ENCODE data around the gene AKAP13. TPM values are rescaled to one million over a fixed set of nuclear protein-coding genes. Genes with fewer than 3 reads are reported as not detected.

The AKAP13 gene
- total RNA-seq, 1 experiment from 2014 or later, result 54.5 TPM

DNA sequence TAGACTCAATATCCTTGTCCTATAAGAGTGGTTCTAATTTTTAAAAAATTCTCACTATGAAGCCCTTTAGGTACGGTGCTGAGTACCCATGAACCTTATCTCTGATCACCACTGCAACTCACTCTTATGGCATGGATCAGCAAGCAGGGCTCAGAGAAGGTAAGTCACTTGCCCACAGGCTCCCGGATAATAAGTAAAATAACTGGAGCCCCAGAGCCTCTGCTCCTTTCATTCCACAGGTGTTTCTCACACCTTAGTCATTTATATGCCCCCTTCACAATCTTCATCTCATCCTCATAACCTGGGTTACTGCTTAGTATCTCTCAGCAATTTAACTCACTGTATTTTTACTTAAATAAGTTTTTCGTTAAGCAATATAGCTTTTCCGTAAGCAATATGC is 28.4 kb upstream of the AKAP13 start:
- Histone ChIP-seq H3K4me3 (ENCODE audit: low read depth, low read length, poor library complexity, severe bottlenecking) (no peak overlapping the region), H3K9me3 (ENCODE audit: low read depth, low read length, poor library complexity, severe bottlenecking) (no peaks in the 10 kb centered on the region), H3K4me1 (ENCODE audit: insufficient read depth, low read length, poor library complexity, severe bottlenecking) (peaks cover 6% of the 10 kb centered on the region), H3K36me3 (ENCODE audit: insufficient read depth, low read length, poor library complexity, severe bottlenecking) (no peaks in the 10 kb centered on the region), H3K27me3 (replicated peaks; ENCODE audit: insufficient read depth, low read depth, low read length, poor library complexity) (no peaks in the 10 kb centered on the region), H3K27ac (ENCODE audit: low read depth, low read length, poor library complexity, severe bottlenecking) (no peak overlapping the region)
- ChIA-PET CTCF (no interaction called here), POLR2A (ENCODE audit: low non-redundant PET) (no interaction called here)
- no TSS peak for BruUV-seq (replicated peaks)
- intact Hi-C loops (cut with micrococcal nuclease; ENCODE audit: unreplicated experiment), result no loop called here
- no peak for TF ChIP-seq EZH2 (IDR thresholded peaks at IDR 0.05; ENCODE audit: borderline replicate concordance, low read depth, low read length, poor library complexity, severe bottlenecking)
- TF ChIP-seq, protein P1, sequence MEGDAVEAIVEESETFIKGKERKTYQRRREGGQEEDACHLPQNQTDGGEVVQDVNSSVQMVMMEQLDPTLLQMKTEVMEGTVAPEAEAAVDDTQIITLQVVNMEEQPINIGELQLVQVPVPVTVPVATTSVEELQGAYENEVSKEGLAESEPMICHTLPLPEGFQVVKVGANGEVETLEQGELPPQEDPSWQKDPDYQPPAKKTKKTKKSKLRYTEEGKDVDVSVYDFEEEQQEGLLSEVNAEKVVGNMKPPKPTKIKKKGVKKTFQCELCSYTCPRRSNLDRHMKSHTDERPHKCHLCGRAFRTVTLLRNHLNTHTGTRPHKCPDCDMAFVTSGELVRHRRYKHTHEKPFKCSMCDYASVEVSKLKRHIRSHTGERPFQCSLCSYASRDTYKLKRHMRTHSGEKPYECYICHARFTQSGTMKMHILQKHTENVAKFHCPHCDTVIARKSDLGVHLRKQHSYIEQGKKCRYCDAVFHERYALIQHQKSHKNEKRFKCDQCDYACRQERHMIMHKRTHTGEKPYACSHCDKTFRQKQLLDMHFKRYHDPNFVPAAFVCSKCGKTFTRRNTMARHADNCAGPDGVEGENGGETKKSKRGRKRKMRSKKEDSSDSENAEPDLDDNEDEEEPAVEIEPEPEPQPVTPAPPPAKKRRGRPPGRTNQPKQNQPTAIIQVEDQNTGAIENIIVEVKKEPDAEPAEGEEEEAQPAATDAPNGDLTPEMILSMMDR (conservative IDR thresholded peaks at IDR 0.05; ENCODE audit: low read depth, low read length), result no peak
- no peak for DNase-seq (ENCODE audit: low spot score)

DNA sequence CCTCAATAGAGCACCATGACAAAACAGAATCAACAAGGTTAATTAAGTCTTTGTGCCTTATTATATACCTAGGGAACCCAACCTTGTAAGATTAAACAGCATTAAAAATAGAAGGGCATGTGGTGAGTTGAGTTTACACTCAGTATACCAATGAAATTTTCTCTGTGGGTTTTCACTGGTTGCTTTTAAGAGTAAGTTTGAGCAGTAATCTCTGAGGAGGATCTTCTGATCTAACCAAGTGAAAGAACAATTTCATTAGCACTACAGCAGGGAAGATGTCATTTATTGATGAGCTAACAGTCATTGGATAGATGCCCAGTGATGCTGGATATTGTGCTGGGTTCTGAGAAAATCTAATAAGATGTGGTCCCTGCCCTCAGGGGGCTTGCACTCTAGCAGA is 26.9 kb upstream of the AKAP13 start:
- TF ChIP-seq, protein P1 (conservative IDR thresholded peaks at IDR 0.05; ENCODE audit: low read depth, low read length), result no peak
- TF ChIP-seq EZH2 (IDR thresholded peaks at IDR 0.05; ENCODE audit: borderline replicate concordance, low read depth, low read length, poor library complexity, severe bottlenecking), result no peak
- BruUV-seq (replicated peaks), result no TSS peak
- CTCF ChIA-PET, result no interaction called here

DNA sequence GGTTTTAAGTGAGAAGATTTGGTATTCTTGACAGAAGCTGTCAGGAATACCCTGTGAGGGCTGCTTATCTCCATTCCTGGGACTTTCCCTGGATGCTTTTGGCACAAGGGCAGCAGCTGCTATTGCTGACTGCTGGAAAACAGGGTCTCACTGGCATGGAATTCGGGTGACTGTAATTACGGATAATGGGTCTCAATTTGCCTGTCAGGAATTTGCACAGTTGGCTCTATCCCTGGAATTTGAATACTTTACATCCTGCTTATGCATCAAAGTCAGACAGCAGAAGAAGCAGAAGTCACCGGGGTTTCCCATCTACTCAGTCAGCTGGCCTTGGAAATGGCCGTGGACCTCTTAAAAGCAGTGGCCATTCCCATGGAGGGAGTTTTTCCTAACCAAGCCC is 25.9 kb upstream of the AKAP13 start:
- ChIA-PET CTCF (no interaction called here), POLR2A (ENCODE audit: low non-redundant PET) (no interaction called here)
- Histone ChIP-seq H3K27ac (ENCODE audit: low read depth, low read length, poor library complexity, severe bottlenecking) (peak overlapping the region; percentile 48), H3K4me1 (ENCODE audit: insufficient read depth, low read length, poor library complexity, severe bottlenecking) (peaks cover 16% of the 10 kb centered on the region), H3K4me3 (ENCODE audit: low read depth, low read length, poor library complexity, severe bottlenecking) (no peak overlapping the region), H3K9me3 (ENCODE audit: low read depth, low read length, poor library complexity, severe bottlenecking) (no peaks in the 10 kb centered on the region), H3K36me3 (ENCODE audit: insufficient read depth, low read length, poor library complexity, severe bottlenecking) (no peaks in the 10 kb centered on the region), H3K27me3 (replicated peaks; ENCODE audit: insufficient read depth, low read depth, low read length, poor library complexity) (no peaks in the 10 kb centered on the region)
- no TSS peak for BruUV-seq (replicated peaks)
- peak; percentile 43 for DNase-seq (ENCODE audit: low spot score)
- TF ChIP-seq, protein P1 (conservative IDR thresholded peaks at IDR 0.05; ENCODE audit: low read depth, low read length), result no peak
- TF ChIP-seq EZH2 (IDR thresholded peaks at IDR 0.05; ENCODE audit: borderline replicate concordance, low read depth, low read length, poor library complexity, severe bottlenecking), result no peak
- intact Hi-C loops (cut with micrococcal nuclease; ENCODE audit: unreplicated experiment), result no loop called here

More for the DNA sequence above, 26.9 kb upstream of the AKAP13 start:
- Histone ChIP-seq H3K4me3 (ENCODE audit: low read depth, low read length, poor library complexity, severe bottlenecking) (no peak overlapping the region), H3K4me1 (ENCODE audit: insufficient read depth, low read length, poor library complexity, severe bottlenecking) (peaks cover 16% of the 10 kb centered on the region), H3K9me3 (ENCODE audit: low read depth, low read length, poor library complexity, severe bottlenecking) (no peaks in the 10 kb centered on the region), H3K36me3 (ENCODE audit: insufficient read depth, low read length, poor library complexity, severe bottlenecking) (no peaks in the 10 kb centered on the region), H3K27ac (ENCODE audit: low read depth, low read length, poor library complexity, severe bottlenecking) (no peak overlapping the region), H3K27me3 (replicated peaks; ENCODE audit: insufficient read depth, low read depth, low read length, poor library complexity) (no peaks in the 10 kb centered on the region)
- POLR2A ChIA-PET (ENCODE audit: low non-redundant PET), result no interaction called here
- no peak for DNase-seq (ENCODE audit: low spot score)
- intact Hi-C loops (cut with micrococcal nuclease; ENCODE audit: unreplicated experiment), result no loop called here

All from A673 (cell line).